Measurements from ENCODE around the gene NUCB2.
"Not testable (repeated sequence)": the region's sequence is repeated elsewhere in the genome, so short reads cannot be mapped to it uniquely, and the experiment has no call there.

Gene NUCB2

GRCh38 chr11:17233101-17233500, 43.4 kb upstream of the NUCB2 start:
- Histone ChIP-seq H3K27ac (ENCODE audit: low read length) (no peak overlapping the region), H3K79me2 (ENCODE audit: low read length) (no peaks in the 10 kb centered on the region), H3K4me2 (ENCODE audit: low read length) (no peak overlapping the region), H3K9ac (ENCODE audit: low read length) (no peak overlapping the region), H3K36me3 (replicated peaks; ENCODE audit: low read depth, low read length) (no peaks in the 10 kb centered on the region), H3K4me3 (ENCODE audit: low read length) (no peak overlapping the region), H3K4me1 (ENCODE audit: low read length) (peaks cover 18% of the 10 kb centered on the region), H4K20me1 (ENCODE audit: insufficient read depth, low read length) (peaks cover 44% of the 10 kb centered on the region), H3K27me3 (ENCODE audit: low read depth, low read length) (peaks cover 64% of the 10 kb centered on the region), H3K9me3 (ENCODE audit: insufficient read depth, low read length) (no peaks in the 10 kb centered on the region), H2AFZ (ENCODE audit: low read depth, low read length) (no peak overlapping the region)
- TF ChIP-seq EZH2phosphoT487 (IDR thresholded peaks at IDR 0.05; ENCODE audit: low read depth): no peak
- TF ChIP-seq CTCF (IDR thresholded peaks at IDR 0.05; ENCODE audit: low read depth, low read length): no peak

GRCh38 chr11:17238377-17238776, 38.2 kb upstream of the NUCB2 start:
- no peak for TF ChIP-seq EZH2phosphoT487 (IDR thresholded peaks at IDR 0.05; ENCODE audit: low read depth)
- H3K9me3 ChIP-seq (ENCODE audit: insufficient read depth, low read length): no peaks in the 10 kb centered on the region
- peaks cover 75% of the 10 kb centered on the region for H3K27me3 ChIP-seq (ENCODE audit: low read depth, low read length)
- no peak overlapping the region for H2AFZ ChIP-seq (ENCODE audit: low read depth, low read length)
- no peak overlapping the region for H3K4me2 ChIP-seq (ENCODE audit: low read length)
- H3K4me3 ChIP-seq (ENCODE audit: low read length): no peak overlapping the region
- no peak overlapping the region for H3K9ac ChIP-seq (ENCODE audit: low read length)
- H3K27ac ChIP-seq (ENCODE audit: low read length): no peak overlapping the region
- H4K20me1 ChIP-seq (ENCODE audit: insufficient read depth, low read length): peaks cover 18% of the 10 kb centered on the region
- no peaks in the 10 kb centered on the region for H3K36me3 ChIP-seq (replicated peaks; ENCODE audit: low read depth, low read length)
- H3K4me1 ChIP-seq (ENCODE audit: low read length): no peaks in the 10 kb centered on the region
- no peaks in the 10 kb centered on the region for H3K79me2 ChIP-seq (ENCODE audit: low read length)

GRCh38 chr11:17239927-17240326, 36.6 kb upstream of the NUCB2 start:
- H3K79me2 ChIP-seq (ENCODE audit: low read length); H3K9me3 ChIP-seq (ENCODE audit: insufficient read depth, low read length); H3K4me1 ChIP-seq (ENCODE audit: low read length); H3K4me3 ChIP-seq (ENCODE audit: low read length); H3K27ac ChIP-seq (ENCODE audit: low read length); H3K9ac ChIP-seq (ENCODE audit: low read length); H2AFZ ChIP-seq (ENCODE audit: low read depth, low read length); H3K4me2 ChIP-seq (ENCODE audit: low read length); H3K36me3 ChIP-seq (replicated peaks; ENCODE audit: low read depth, low read length): not testable (repeated sequence)
- H4K20me1 ChIP-seq (ENCODE audit: insufficient read depth, low read length): peaks cover 23% of the 10 kb centered on the region
- H3K27me3 ChIP-seq (ENCODE audit: low read depth, low read length): peaks cover 70% of the 10 kb centered on the region

- 0 out of 2 replicates have a peak, but pooled peaks cover 3% of the 10 kb centered on the region for H3K4me1 ChIP-seq (ENCODE audit: low read length)
- peaks cover 68% of the 10 kb centered on the region for H3K27me3 ChIP-seq (ENCODE audit: low read depth, low read length)
- no peak overlapping the region for H3K9ac ChIP-seq (ENCODE audit: low read length)
- H3K4me3 ChIP-seq (ENCODE audit: low read length): no peak overlapping the region
- H4K20me1 ChIP-seq (ENCODE audit: insufficient read depth, low read length): peaks cover 17% of the 10 kb centered on the region; the same call in 1 of the 2 replicates
- H3K9me3 ChIP-seq (ENCODE audit: insufficient read depth, low read length): no peaks in the 10 kb centered on the region
- H3K36me3 ChIP-seq (replicated peaks; ENCODE audit: low read depth, low read length): no peaks in the 10 kb centered on the region
- H3K79me2 ChIP-seq (ENCODE audit: low read length): no peaks in the 10 kb centered on the region
- H3K4me2 ChIP-seq (ENCODE audit: low read length): no peak overlapping the region
- TF ChIP-seq EZH2phosphoT487 (IDR thresholded peaks at IDR 0.05; ENCODE audit: low read depth): no peak
- no peak for TF ChIP-seq CTCF (IDR thresholded peaks at IDR 0.05; ENCODE audit: low read depth, low read length)
- no peak overlapping the region for H2AFZ ChIP-seq (ENCODE audit: low read depth, low read length)
- H3K27ac ChIP-seq (ENCODE audit: low read length): no peak overlapping the region
Measured at GRCh38 chr11:17240780-17241179, 35.8 kb upstream of the NUCB2 start.

- not testable (repeated sequence) for H3K4me3 ChIP-seq (ENCODE audit: low read length); H3K36me3 ChIP-seq (replicated peaks; ENCODE audit: low read depth, low read length); H3K4me1 ChIP-seq (ENCODE audit: low read length); H3K9me3 ChIP-seq (ENCODE audit: insufficient read depth, low read length); H3K4me2 ChIP-seq (ENCODE audit: low read length); H2AFZ ChIP-seq (ENCODE audit: low read depth, low read length); H3K9ac ChIP-seq (ENCODE audit: low read length); H3K79me2 ChIP-seq (ENCODE audit: low read length); H3K27ac ChIP-seq (ENCODE audit: low read length)
- peaks cover 13% of the 10 kb centered on the region; the same call in 1 of the 2 replicates for H4K20me1 ChIP-seq (ENCODE audit: insufficient read depth, low read length)
- H3K27me3 ChIP-seq (ENCODE audit: low read depth, low read length): peaks cover 55% of the 10 kb centered on the region
Measured at GRCh38 chr11:17242954-17243353, 33.6 kb upstream of the NUCB2 start.

Data from OCI-LY3 (cell line).